ENCODE measurements around the gene VASN.
"Not testable (repeated sequence)": the region's sequence is repeated elsewhere in the genome, so short reads cannot be mapped to it uniquely, and the experiment has no call there.

DNA sequence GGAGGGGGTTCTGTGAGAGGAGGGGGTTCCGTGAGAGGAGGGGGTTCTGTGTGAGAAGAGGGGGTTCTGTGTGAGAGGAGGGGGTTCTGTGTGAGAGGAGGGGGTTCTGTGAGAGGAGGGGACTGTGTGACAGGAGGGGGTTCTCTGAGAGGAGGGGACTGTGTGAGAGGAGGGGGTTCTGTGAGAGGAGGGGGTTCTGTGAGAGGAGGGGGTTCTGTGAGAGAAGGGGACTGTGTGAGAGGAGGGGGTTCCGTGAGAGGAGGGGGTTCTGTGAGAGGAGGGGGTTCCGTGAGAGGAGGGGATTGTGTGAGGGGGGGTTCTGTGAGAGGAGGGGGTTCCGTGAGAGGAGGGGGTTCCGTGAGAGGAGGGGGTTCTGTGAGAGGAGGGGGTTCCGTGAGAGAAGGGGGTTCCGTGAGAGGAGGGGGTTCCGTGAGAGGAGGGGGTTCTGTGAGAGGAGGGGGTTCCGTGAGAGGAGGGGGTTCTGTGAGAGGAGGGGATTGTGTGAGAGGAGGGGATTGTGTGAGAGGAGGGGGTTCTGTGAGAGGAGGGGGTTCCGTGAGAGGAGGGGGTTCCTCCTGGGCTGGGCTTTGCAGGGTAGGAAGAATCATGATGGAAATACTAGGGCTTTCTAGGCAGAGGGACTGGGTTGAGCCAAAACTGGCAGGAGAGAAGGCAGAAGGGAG lies 27.2 kb upstream of the VASN start:
- TF ChIP-seq, protein P1, sequence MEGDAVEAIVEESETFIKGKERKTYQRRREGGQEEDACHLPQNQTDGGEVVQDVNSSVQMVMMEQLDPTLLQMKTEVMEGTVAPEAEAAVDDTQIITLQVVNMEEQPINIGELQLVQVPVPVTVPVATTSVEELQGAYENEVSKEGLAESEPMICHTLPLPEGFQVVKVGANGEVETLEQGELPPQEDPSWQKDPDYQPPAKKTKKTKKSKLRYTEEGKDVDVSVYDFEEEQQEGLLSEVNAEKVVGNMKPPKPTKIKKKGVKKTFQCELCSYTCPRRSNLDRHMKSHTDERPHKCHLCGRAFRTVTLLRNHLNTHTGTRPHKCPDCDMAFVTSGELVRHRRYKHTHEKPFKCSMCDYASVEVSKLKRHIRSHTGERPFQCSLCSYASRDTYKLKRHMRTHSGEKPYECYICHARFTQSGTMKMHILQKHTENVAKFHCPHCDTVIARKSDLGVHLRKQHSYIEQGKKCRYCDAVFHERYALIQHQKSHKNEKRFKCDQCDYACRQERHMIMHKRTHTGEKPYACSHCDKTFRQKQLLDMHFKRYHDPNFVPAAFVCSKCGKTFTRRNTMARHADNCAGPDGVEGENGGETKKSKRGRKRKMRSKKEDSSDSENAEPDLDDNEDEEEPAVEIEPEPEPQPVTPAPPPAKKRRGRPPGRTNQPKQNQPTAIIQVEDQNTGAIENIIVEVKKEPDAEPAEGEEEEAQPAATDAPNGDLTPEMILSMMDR (IDR thresholded peaks at IDR 0.05) = not testable (repeated sequence)
- not testable (repeated sequence) for TF ChIP-seq POLR2A (IDR thresholded peaks at IDR 0.05)
